ENCODE measurements around the gene MEAF6.

GRCh38 chr1:37477946-37478345 is 36.6 kb downstream of the MEAF6 start:
- TF ChIP-seq EZH2phosphoT487 (IDR thresholded peaks at IDR 0.05) (no peak), CTCF (IDR thresholded peaks at IDR 0.05) (no peak)
